WTC11 (cell line): ENCODE measurements around the gene ELMO3. TPM values are rescaled to one million over a fixed set of nuclear protein-coding genes. Genes with fewer than 3 reads are reported as not detected.

Source experiments
- ARID4B ChIP-seq: sonication (generic); formaldehyde crosslinking; IDR thresholded peaks from 2 replicates; pipeline ENCODE4 v1.8.0; 2023; ENCODE audit warnings: missing genetic modification reagents, mild to moderate bottlenecking, borderline replicate concordance
- CREB1 ChIP-seq: sonication (generic); formaldehyde crosslinking; IDR thresholded peaks from 2 replicates; pipeline ENCODE4 v1.8.0; 2023; ENCODE audit warnings: mild to moderate bottlenecking, missing genetic modification reagents
- CREM ChIP-seq: sonication (generic); formaldehyde crosslinking; IDR thresholded peaks from 2 replicates; pipeline ENCODE4 v1.8.1; 2022; ENCODE audit warnings: mild to moderate bottlenecking, missing genetic modification reagents, moderate library complexity
- CTCF ChIP-seq: fragments of 200-600 bp; IDR thresholded peaks from 2 replicates; pipeline ENCODE4 v1.8.0; 2022; ENCODE audit warnings: antibody characterized with exemption
- GRHL2 ChIP-seq: fragments of 250-450 bp; sonication (Bioruptor Pico); IDR thresholded peaks from 2 replicates; pipeline ENCODE4 v1.8.0; 2022; ENCODE audit warnings: mild to moderate bottlenecking, moderate library complexity; ENCODE audit not compliant: insufficient replicate concordance, severe bottlenecking
- HMGXB4 ChIP-seq: sonication (generic); formaldehyde crosslinking; IDR thresholded peaks from 2 replicates; pipeline ENCODE4 v1.8.1; 2023; ENCODE audit warnings: mild to moderate bottlenecking, moderate library complexity, missing genetic modification reagents
- IRF1 ChIP-seq: sonication (generic); formaldehyde crosslinking; IDR thresholded peaks from 2 replicates; pipeline ENCODE4 v1.8.0; 2023; ENCODE audit warnings: missing genetic modification reagents
- IRF2 ChIP-seq: sonication (generic); formaldehyde crosslinking; IDR thresholded peaks from 2 replicates; pipeline ENCODE4 v1.8.0; 2022; ENCODE audit warnings: low read depth, missing genetic modification reagents, borderline replicate concordance
- JUN ChIP-seq: sonication (generic); formaldehyde crosslinking; IDR thresholded peaks from 2 replicates; pipeline ENCODE4 v1.8.0; 2023; ENCODE audit warnings: mild to moderate bottlenecking, missing genetic modification reagents
- KAT7 ChIP-seq: sonication (generic); formaldehyde crosslinking; IDR thresholded peaks from 2 replicates; pipeline ENCODE4 v1.8.1; 2023; ENCODE audit warnings: missing genetic modification reagents, mild to moderate bottlenecking, borderline replicate concordance
- NFE2L1 ChIP-seq: sonication (generic); formaldehyde crosslinking; IDR thresholded peaks from 2 replicates; pipeline ENCODE4 v1.8.1; 2023; ENCODE audit warnings: missing genetic modification reagents
- RELA ChIP-seq: sonication (generic); formaldehyde crosslinking; IDR thresholded peaks from 2 replicates; pipeline ENCODE4 v1.8.1; 2022; ENCODE audit warnings: missing genetic modification reagents, mild to moderate bottlenecking, borderline replicate concordance
- SMAD3 ChIP-seq: sonication (generic); formaldehyde crosslinking; IDR thresholded peaks from 2 replicates; pipeline ENCODE4 v1.8.0; 2022; ENCODE audit warnings: missing genetic modification reagents, mild to moderate bottlenecking, borderline replicate concordance
- SOX15 ChIP-seq: fragments of 250-450 bp; sonication (Bioruptor Pico); IDR thresholded peaks from 2 replicates; pipeline ENCODE4 v1.9.0; 2021; ENCODE audit warnings: mild to moderate bottlenecking
- USF2 ChIP-seq: sonication (generic); formaldehyde crosslinking; IDR thresholded peaks from 2 replicates; pipeline ENCODE4 v1.8.1; 2023; ENCODE audit warnings: mild to moderate bottlenecking, missing genetic modification reagents, moderate library complexity
- ZBTB43 ChIP-seq: sonication (generic); formaldehyde crosslinking; IDR thresholded peaks from 2 replicates; pipeline ENCODE4 v1.8.1; 2023; ENCODE audit warnings: mild to moderate bottlenecking, missing genetic modification reagents
- ZNF121 ChIP-seq: sonication (generic); formaldehyde crosslinking; IDR thresholded peaks from 2 replicates; pipeline ENCODE4 v1.8.0; 2023; ENCODE audit warnings: missing genetic modification reagents
- ZNF219 ChIP-seq: sonication (generic); formaldehyde crosslinking; IDR thresholded peaks from 2 replicates; pipeline ENCODE4 v1.8.0; 2023; ENCODE audit warnings: missing genetic modification reagents, mild to moderate bottlenecking, borderline replicate concordance
- ZNF281 ChIP-seq: sonication (generic); formaldehyde crosslinking; IDR thresholded peaks from 2 replicates; pipeline ENCODE4 v1.8.0; 2023; ENCODE audit warnings: mild to moderate bottlenecking, missing genetic modification reagents
- ZNF423 ChIP-seq: fragments of 250-450 bp; sonication (Bioruptor Pico); IDR thresholded peaks from 2 replicates; pipeline ENCODE4 v2.1.2; 2022; ENCODE audit warnings: mild to moderate bottlenecking, moderate library complexity
- ZNF512 ChIP-seq: sonication (generic); formaldehyde crosslinking; IDR thresholded peaks from 2 replicates; pipeline ENCODE4 v1.8.1; 2022; ENCODE audit warnings: missing genetic modification reagents, borderline replicate concordance
- total RNA-seq: library from RNA; stranded (reverse); gene quantifications from 3 replicates; pipeline ENCODE4 v1.2.3, GENCODE V29; 2021

Gene ELMO3
- total RNA-seq, 1 experiment from 2014 or later, result 13.6 TPM

GRCh38 chr16:67184995-67185650 is 13.8 kb upstream of the ELMO3 start (continued):
- TF ChIP-seq ARID4B (CRISPR knock-in tag) (peak; percentile 98), NFE2L1 (CRISPR knock-in tag) (peak; percentile 42; the same call in 1 of the 2 replicates), ZNF423 (no peak), IRF1 (no peak), JUN (CRISPR knock-in tag) (peak; percentile 51; the same call in 1 of the 2 replicates), HMGXB4 (peak; percentile 87; the same call in 1 of the 2 replicates), GRHL2 (CRISPR knock-in tag) (no peak), IRF2 (CRISPR knock-in tag) (0 out of 2 replicates have a peak, but pooled peaks have one; percentile 57), SOX15 (CRISPR knock-in tag) (no peak), RELA (CRISPR knock-in tag) (no peak), CREM (CRISPR knock-in tag) (0 out of 2 replicates have a peak, but pooled peaks have one; percentile 62), CTCF (peak; percentile 47; the same call in 1 of the 2 replicates), KAT7 (CRISPR knock-in tag) (no peak), ZNF121 (CRISPR knock-in tag) (peak; percentile 82), ZNF219 (peak; percentile 58; the same call in 1 of the 2 replicates), ZNF512 (CRISPR knock-in tag) (no peak), ZNF281 (CRISPR knock-in tag) (peak; percentile 94; the same call in 1 of the 2 replicates), USF2 (no peak), SMAD3 (CRISPR knock-in tag) (peak; percentile 63; the same call in 1 of the 2 replicates), CREB1 (peak; percentile 67; the same call in 1 of the 2 replicates), ZBTB43 (CRISPR knock-in tag) (no peak)
